NCI-H748 treated with DMSO at 0.1 percent for 48 hours (cell line): ENCODE results near the gene KRABD2.
A peak's percentile ranks its signal among the peaks of the same experiment; 100 is the strongest.
"Not testable (repeated sequence)": the region's sequence is repeated elsewhere in the genome, so short reads cannot be mapped to it uniquely, and the experiment has no call there.

Source experiments
- DNase-seq: peaks from one replicate; lab custom pipeline; 2025; lab: John Stamatoyannopoulos, UW

KRABD2 gene

DNA sequence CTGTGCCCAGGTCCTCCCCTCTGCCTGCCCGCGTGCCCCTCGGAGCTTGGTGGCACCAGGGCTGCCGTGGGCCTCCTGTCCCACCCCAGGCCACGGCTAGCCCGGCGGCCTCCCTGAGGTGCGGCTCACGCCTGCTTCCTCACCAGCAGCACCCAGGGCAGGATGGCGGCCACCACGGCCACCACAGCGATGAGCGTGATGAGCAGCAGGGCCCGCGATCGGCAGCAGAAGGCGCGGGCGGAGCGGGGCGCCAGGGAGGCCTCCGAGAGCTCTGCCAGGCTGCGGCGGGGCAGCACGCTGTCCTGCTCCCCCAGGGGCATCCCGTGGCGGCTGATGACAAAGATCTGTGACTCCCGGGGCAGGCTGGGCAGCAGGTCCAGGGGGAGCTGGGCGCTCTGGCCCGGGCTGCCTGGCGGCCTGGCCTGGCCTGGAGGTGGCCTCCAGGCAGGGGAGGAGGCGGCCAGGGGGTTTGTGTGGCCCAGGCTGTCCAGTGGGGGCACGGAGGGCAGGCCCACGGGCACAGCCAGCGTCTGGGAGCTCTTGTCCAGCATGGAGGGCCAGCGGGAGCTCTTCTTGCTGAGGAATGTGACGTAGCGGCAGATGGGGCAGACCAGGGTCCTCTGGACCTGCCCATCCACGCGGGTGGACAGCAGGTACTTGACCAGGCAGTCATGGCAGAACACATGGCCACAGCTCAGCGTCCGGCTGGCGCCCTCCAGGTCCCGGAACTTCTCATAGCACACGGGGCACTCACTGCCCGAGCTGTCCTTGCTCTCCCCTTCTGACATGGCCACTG, 16.4 kb upstream of the KRABD2 start:
- no peak for DNase-seq

GRCh38 chr17:8392274-8392673, 15.8 kb upstream of the KRABD2 start:
- DNase-seq: no peak

DNA sequence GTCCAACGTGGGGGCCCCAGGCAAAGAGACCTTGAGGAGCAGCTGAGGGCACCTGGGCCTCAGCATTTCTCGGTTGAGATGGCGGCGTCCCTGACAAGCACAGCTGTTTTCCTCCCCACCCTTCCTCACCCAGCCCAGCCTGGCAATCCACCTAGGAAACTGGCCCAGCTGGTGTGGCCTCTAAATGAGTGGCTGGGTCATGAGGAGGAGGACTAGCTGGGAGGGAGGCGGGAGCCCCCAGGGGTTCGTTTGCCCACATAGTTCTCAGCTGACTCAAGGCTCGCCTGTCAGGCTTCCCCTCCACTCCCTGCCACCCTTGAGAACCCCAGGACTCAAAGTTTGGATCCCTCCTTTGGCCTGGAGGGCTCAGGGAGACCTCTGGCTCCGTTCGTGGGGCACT, 15.2 kb upstream of the KRABD2 start:
- DNase-seq: no peak

DNA sequence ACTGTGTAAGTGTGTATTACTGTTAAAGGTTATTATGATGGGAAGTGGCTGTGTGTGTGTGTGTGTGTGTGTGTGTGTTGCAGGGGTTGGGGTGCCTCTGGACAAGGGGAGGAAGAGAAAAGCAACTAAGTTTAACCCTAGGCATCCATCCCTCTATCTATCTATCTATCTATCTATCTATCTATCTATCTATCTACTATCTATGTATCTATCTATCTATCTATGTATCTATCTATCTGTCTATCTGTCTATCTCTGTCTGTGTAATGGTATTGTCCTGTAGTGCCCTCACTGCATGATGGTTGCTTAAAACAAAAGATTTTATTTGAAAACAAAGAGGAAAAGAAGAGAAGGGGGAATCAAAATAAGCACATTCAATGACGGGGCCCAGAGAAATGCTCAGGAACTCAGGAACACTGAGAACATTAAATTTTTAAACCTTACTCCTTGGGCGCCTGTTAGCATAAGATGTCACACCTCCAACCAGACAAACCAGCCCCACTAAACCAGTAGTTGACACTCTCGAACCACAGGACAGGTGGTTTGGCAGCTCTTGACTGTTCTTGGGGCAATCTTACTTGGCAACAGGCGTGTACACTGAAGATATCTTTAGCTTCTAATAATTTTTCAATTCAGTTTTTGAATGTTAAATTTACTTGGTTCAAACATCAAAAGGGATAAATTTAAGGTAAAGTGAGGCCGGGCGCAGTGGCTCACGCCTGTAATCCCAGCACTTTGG, 11.6 kb upstream of the KRABD2 start:
- DNase-seq: no peak

DNA sequence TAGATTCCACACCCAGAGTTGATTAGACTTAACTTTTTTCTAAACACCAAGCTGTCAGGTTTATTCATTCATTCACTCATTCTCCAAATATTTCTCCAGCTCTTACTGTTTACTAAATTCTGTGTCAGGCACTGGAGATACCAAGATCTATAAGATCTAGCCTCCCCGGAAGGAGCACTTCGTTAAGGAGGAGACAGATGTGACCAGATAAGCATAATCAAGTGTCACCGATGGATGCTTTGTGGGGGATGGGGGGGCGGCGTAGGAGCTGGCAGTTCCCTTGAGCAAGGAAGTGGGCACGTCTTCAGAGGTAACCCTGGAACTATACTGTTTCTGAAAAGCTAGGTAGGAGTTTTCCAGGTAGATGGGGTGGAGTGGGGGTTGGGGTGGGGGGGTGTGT, 10.3 kb upstream of the KRABD2 start:
- no peak for DNase-seq

GRCh38 chr17:8384801-8385378, 8.4 kb upstream of the KRABD2 start:
- no peak for DNase-seq

DNA sequence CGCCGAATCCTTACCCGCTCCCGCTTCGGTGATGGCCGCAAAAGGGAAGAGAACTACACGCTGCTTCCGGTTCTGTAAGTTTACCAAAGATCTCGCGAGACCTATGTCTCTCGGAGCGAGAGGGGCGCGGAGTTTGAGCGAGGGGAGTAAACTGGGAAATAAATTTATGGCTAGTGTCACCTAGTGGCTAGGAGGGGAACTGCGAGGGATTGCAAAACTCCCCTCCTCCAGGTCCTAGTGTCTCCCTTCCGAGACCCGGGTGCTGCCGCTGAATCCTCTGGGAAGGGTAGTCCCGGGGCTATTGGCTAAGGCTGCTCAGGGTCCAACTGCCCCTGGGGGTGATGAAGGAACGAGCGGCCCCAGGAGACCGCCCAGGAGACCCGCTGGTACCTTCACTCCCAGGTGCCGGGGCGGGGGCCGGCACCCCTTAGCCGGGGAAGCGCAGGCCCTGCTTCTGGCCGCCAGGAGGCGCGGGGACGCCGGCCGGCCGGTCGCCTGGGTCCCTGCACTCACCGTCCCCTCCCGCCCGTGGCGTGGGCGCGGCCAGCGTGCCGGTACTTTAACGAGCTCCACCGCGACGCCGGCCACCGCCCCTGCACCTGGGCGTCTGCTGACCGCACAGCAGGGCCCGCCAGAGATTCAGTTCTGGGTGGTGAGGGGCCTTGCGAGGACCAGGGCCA, 6.8 kb upstream of the KRABD2 start, which contains the start of gene RPL26:
TSS of gene RPL26 (minus strand) at position 51 of the 680 bp plus-strand sequence. CDS start 883 bp downstream, outside the sequence.
- DNase-seq: peak; percentile 99

GRCh38 chr17:8382880-8383142, 6.3 kb upstream of the KRABD2 start:
- DNase-seq: no peak

GRCh38 chr17:8382052-8382879, 5.8 kb upstream of the KRABD2 start:
- no peak for DNase-seq

DNA sequence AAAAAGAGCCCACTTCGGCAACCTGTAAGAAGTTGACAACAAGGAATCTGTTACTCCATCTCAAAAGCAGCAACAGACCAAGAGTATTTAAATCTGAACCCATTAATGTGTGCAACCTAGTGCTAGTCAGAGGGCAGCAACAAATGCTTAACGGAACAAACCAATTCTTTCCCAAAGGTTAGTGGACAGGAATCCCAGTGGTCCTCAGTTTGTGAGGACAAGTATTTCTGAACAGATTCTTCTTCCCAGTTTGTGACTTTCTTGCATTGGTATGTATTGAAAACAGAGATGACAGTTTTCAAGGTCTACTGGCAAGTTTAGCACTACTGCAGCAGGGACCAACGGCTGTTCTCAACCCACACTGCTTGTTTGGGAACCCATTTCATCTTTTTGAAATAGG, 3.5 kb upstream of the KRABD2 start:
- no peak for DNase-seq

DNA sequence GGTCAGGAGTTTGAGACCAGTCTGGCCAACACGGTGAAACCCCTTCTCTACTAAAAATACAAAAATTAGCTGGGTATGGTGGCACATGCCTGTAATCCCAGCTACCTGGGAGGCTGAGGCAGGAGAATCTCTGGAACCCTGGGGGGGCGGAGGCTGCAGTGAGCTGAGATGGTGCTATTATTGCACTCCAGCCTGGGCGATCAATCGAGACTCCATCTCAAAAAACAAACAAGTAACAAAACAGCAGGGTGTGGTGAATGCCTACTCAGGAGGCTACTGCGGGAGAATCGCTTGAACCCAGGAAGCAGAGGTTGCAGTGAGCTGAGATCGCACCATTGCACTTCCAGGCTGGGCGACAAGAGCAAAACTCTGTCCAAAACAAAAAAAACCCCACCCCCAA, 1.6 kb upstream of the KRABD2 start:
- DNase-seq: not testable (repeated sequence)

- DNase-seq: no peak
Observed at GRCh38 chr17:8377422-8377821, 918 bp upstream of the KRABD2 start.

- DNase-seq: peak; percentile 50
Observed at GRCh38 chr17:8375738-8376259, 705 bp downstream of the KRABD2 start.

DNA sequence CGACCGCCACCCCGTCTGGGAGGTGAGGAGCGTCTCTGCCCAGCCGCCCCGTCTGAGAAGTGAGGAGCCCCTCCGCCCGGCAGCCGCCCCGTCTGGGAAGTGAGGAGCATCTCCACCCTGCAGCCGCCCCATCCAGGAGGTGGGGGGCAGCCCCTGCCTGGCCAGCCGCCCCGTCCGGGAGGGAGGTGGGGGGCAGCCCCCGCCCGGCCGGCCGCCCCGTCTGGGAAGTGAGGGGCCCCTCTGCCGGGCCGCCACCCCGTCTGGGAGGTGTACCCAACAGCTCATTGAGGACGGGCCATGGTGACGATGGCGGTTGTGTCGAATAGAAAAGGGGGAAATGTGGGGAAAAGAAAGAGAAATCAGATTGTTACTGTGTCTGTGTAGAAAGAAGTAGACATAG, 2.6 kb downstream of the KRABD2 start:
- not testable (repeated sequence) for DNase-seq

- DNase-seq: no peak
Observed at GRCh38 chr17:8372422-8372821, 4.1 kb downstream of the KRABD2 start.

- no peak for DNase-seq
Observed at GRCh38 chr17:8371786-8372185, 4.7 kb downstream of the KRABD2 start.

GRCh38 chr17:8369944-8370343, 6.6 kb downstream of the KRABD2 start:
- no peak for DNase-seq

- DNase-seq: no peak
Observed at GRCh38 chr17:8368193-8368592, 8.3 kb downstream of the KRABD2 start.

DNA sequence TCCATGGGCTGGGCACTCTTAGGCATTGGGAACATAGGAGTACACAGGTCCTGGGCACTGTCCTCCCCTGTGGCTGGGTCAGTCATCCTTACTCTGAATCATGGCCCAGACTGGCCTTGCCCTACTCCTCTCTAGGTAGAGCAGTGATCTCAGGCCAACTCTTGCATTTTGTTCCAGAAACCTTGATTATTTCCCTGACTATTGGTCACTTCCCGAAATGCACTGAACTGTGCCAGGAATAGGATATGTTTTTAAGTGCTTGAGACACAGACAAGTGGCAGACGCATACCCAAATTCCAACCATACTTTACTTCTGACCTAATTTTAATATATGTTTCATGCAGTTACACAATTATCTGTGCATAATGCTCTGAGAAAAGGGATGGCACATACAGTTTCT, 10.3 kb downstream of the KRABD2 start:
- no peak for DNase-seq

DNA sequence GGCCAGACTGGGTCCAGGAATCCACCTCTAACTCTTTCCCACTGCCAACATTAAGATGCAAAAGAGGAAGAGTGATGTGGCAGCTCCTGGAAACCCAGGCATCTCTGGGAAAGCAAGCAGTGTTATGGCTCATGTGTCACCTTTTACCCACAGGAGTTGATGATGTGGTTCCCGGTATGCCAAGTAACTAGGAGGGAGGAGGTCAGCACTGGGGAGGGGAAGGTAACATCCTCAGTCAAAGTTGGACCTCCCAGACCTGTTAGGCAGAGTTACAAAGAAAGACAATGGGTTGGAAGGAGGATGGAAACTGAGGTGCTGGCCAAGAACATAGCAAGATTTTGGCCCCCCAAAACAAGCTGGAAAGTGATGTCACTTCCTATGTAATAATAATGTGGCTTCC, 11.4 kb downstream of the KRABD2 start:
- DNase-seq: no peak

GRCh38 chr17:8362651-8363332, 13.7 kb downstream of the KRABD2 start:
- no peak for DNase-seq
